Measurements from ENCODE around the gene LDB3.
A peak's percentile ranks its signal among the peaks of the same experiment; 100 is the strongest.

GRCh38 chr10:86632009-86632800 lies 36.1 kb upstream of the LDB3 start:
- TF ChIP-seq CTCF (IDR thresholded peaks at IDR 0.05) (peak in 9 of 12 donors; percentile 11 to 50 (median 37)), POLR2A (IDR thresholded peaks at IDR 0.05) (no peak)

Data from heart left ventricle (tissue), 13 donors.